ENCODE measurements around the gene GIN1.
"Not testable (repeated sequence)": the region's sequence is repeated elsewhere in the genome, so short reads cannot be mapped to it uniquely, and the experiment has no call there.

Gene GIN1

DNA sequence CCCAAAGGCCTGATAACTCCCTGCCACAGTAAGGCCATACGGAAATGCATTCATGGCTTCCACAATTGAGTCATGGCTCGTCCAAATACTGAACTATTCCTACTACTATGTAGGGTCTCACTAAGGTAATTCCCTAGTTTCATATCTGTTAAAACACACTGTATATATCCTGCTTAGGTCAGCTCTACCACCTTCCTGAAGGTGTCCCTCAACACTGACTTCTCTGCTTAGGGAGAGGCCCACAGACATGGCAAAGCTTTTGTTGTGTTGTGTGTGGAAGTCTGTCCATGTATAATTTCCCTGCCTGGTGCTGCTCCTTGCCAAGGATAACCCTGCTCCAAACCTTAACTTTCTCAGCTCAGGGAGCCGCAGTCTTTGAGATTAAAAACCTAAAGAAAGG is 60.4 kb downstream of the GIN1 start:
- DNase-seq (ENCODE audit: low read depth), result no peak
- TF ChIP-seq, protein P1, sequence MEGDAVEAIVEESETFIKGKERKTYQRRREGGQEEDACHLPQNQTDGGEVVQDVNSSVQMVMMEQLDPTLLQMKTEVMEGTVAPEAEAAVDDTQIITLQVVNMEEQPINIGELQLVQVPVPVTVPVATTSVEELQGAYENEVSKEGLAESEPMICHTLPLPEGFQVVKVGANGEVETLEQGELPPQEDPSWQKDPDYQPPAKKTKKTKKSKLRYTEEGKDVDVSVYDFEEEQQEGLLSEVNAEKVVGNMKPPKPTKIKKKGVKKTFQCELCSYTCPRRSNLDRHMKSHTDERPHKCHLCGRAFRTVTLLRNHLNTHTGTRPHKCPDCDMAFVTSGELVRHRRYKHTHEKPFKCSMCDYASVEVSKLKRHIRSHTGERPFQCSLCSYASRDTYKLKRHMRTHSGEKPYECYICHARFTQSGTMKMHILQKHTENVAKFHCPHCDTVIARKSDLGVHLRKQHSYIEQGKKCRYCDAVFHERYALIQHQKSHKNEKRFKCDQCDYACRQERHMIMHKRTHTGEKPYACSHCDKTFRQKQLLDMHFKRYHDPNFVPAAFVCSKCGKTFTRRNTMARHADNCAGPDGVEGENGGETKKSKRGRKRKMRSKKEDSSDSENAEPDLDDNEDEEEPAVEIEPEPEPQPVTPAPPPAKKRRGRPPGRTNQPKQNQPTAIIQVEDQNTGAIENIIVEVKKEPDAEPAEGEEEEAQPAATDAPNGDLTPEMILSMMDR (IDR thresholded peaks at IDR 0.05; ENCODE audit: low read depth, low read length, missing control alignments), result no peak
- no peak overlapping the region for H3K4me3 ChIP-seq (ENCODE audit: low read depth, low read length)
- in situ Hi-C loops (cut with HindIII; ENCODE audit: low sequenced_read_pairs), result no loop called here

- no peak for DNase-seq (ENCODE audit: low read depth)
These were observed 62.5 kb downstream of the GIN1 start for GRCh38 chr5:103057208-103058130.

DNA sequence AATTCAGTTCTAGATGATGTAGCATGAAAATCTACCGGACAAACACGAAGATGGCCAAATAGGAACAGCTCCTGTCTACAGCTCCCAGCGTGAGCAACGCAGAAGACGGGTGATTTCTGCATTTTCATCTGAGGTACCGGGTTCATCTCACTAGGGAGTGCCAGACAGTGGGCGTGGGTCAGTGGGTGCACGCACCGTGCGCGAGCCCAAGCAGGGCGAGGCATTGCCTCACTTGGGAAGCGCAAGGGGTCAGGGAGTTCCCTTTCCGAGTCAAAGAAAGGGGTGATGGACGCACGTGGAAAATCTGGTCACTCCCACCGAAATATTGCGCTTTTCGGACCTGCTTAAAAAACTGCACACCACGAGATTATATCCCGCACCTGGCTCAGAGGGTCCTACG is 73.2 kb downstream of the GIN1 start:
- DNase-seq (ENCODE audit: low read depth); H3K4me3 ChIP-seq (ENCODE audit: low read depth, low read length); in situ Hi-C loops (cut with HindIII; ENCODE audit: low sequenced_read_pairs): not testable (repeated sequence)

More at GRCh38 chr5:103057208-103058130, 62.5 kb downstream of the GIN1 start:
- in situ Hi-C loops (cut with HindIII; ENCODE audit: low sequenced_read_pairs), result no loop called here
- no peak overlapping the region for H3K4me3 ChIP-seq (ENCODE audit: low read depth, low read length)
- TF ChIP-seq, protein P1 (IDR thresholded peaks at IDR 0.05; ENCODE audit: low read depth, low read length, missing control alignments), result no peak

GRCh38 chr5:103041071-103041676 is 78.8 kb downstream of the GIN1 start:
- TF ChIP-seq, protein P1 (IDR thresholded peaks at IDR 0.05; ENCODE audit: low read depth, low read length, missing control alignments), result no peak
- DNase-seq (ENCODE audit: low read depth), result peak; percentile 34
- in situ Hi-C loops (cut with HindIII; ENCODE audit: low sequenced_read_pairs), result no loop called here
- no peak overlapping the region for H3K4me3 ChIP-seq (ENCODE audit: low read depth, low read length)

- no peak overlapping the region for H3K4me3 ChIP-seq (ENCODE audit: low read depth, low read length)
- in situ Hi-C loops (cut with HindIII; ENCODE audit: low sequenced_read_pairs), result no loop called here
- no peak for DNase-seq (ENCODE audit: low read depth)
- TF ChIP-seq, protein P1 (IDR thresholded peaks at IDR 0.05; ENCODE audit: low read depth, low read length, missing control alignments), result no peak
These were observed 82.1 kb downstream of the GIN1 start for GRCh38 chr5:103037673-103038455.

DNA sequence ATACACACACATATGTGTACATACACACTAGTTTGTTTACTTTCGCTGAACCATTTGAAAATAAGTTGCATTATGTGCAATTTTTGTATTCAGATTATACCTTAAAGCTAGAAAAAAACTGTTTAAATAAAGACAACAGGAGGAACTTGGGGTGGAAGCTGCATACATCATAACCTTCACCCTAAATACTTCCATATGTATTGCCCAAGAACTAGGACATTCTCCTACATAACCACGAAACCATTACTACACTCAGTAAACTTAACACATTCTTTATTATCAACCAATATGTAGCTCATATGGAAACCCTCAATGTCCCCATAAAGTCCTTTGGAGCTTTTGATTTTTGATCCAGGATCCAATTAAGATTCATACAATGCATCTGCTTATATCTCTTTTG is 83.3 kb downstream of the GIN1 start:
- DNase-seq (ENCODE audit: low read depth), result no peak
- TF ChIP-seq, protein P1 (IDR thresholded peaks at IDR 0.05; ENCODE audit: low read depth, low read length, missing control alignments), result no peak
- in situ Hi-C loops (cut with HindIII; ENCODE audit: low sequenced_read_pairs), result no loop called here
- no peak overlapping the region for H3K4me3 ChIP-seq (ENCODE audit: low read depth, low read length)
